ENCODE data around the gene AFF1.

DNA sequence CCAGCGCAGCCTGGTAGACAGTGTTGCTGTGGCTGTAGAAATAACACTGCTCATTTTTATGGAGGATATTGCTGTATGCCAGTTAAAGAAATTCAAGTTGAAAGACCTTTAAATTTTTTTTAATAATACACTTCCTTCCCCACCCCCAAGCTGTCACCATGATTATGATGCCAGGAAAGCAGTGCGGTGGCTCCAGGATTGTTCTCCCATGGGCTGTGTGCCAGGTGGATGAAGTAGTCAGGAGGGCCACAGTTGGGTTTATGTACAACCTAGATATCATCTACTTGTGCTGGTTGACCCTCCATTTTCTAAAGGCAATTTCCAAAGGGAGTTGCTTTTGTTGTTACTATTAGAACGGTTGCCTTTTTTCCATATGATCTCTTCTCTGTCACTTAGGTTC, 136.6 kb downstream of the AFF1 start:
- TF ChIP-seq POLR2A (IDR thresholded peaks at IDR 0.05; ENCODE audit: low read depth, low read length) (no peak), POLR2AphosphoS5 (IDR thresholded peaks at IDR 0.05; ENCODE audit: low read depth, low read length) (no peak), POU2F2 (IDR thresholded peaks at IDR 0.05; ENCODE audit: low read depth, low read length) (no peak), TAF1 (IDR thresholded peaks at IDR 0.05; ENCODE audit: low read depth, low read length) (no peak), SPI1 (IDR thresholded peaks at IDR 0.05; ENCODE audit: low read depth, low read length) (no peak)
